NCI-H526 treated with DMSO at 0.1 percent for 48 hours (cell line): ENCODE results near the gene SDK2.

Experiments
- DNase-seq: peaks from one replicate; lab custom pipeline; 2025; lab: John Stamatoyannopoulos, UW

SDK2 gene

DNA sequence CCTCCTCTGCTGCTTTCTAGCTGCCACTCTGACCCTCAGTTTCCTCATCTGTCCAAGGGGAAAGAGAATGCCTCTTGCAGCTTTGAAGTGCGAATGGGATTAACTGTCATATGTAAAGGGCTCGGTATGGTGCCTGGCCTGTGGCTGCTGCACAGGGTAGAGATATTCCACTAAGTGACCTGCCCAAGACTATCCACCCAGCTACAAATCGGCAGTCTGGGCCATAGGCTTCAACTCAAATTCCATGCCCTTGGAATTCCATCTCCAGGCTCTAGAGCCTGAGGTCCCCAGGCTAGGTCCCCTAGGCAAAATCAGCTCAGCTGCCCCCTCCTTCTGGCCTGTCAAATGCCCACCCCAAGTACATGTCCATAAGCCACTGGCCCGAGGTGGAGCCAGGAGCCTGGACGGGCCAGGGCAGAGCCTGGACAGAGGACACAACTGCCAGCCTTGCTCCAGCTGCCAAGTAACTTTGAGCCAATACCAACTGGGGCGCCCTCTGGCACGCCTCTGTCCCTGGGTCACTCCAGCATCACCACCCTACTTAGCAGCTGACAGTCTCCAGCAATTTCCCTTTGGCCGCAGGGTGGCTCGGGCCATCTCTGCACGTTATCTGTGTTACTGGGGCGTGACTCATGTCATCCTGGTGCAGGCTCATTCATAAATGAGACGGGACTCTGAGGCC, 57.2 kb downstream of the SDK2 start:
- DNase-seq = no peak

DNA sequence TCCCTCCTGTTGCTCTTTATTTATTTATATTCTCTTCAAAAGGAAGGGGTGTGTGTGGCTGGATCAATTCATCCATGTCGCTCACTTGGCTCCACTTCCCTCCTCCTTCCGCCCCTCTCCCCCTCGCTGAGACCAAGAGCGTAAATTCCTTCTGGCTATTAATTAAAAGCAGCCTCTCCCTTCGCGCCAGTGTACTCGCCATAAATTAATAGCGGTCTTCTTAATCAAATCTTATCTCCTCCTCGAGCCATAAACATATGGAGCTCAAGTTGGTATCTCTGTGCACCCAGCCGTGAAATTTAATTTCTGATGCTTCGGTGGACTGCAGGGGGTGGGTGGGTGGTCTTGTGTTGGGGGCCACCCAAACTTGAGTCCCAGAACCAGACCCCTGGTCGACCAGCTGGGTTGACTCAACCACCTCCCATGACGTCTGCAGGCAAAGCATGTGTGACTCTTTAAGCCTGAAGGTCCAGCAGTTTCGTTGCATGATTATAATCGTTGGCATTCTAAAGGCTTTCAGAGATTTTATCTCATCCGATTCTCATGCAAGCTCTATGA, 57.9 kb downstream of the SDK2 start:
- no peak for DNase-seq

DNA sequence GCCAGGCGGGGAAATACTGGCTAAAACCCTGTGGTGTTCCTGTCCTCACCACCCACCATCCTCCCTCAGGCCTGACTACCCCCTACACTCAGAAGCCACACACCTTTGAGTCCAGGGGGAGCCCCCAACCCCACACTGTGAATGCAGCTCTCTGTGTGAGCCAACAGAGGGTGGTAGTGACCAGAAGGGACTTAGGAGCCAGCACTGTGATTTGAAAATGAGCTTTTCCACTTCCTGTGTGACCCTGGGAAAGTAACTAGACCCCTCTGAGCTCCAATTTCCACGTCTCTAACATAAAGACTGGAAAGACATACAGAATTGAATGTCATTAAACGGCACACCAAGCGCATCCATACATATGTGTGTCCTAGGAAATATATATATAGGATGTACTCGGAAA, 58.7 kb downstream of the SDK2 start:
- DNase-seq = no peak

DNA sequence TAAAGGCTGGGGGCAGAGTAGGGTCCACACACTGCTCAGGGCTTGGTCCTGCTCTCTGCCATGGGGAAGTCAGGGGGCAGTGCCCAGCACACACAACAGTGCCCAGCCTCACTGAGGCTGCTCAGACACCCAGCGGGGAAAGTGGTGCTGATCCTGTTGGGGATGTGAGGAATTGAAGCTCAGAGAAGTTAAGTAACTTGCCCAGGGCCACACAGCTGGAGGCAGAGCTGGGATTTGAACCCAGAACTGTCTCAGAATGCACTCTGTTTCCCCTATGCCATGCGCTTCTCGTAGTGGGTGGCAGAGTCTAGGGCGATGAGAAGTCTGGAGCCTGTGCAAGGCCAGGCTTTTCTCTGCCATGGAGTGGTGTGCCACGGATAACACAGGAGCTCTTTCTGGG, 59.3 kb downstream of the SDK2 start:
- no peak for DNase-seq

DNA sequence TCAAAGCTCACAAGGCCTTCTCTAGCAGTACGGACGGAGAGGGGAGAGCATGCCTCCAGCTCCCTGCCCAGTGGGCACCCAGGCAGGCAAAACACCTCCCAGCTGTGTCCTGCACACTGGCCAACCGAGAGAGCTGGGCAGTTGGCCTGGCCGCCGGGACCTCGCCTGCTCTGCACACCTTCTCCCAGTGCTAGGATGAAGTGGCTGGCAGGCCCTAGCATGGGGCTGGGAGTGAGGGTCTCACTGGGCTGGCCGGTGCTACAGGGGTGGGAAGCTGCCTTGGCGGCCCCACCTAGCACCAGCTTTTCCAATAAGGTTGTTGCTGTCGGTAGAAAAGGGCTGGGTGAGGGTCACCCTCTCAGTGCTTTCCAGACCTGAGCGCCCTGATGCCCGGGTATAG, 60.2 kb downstream of the SDK2 start:
- no peak for DNase-seq

DNA sequence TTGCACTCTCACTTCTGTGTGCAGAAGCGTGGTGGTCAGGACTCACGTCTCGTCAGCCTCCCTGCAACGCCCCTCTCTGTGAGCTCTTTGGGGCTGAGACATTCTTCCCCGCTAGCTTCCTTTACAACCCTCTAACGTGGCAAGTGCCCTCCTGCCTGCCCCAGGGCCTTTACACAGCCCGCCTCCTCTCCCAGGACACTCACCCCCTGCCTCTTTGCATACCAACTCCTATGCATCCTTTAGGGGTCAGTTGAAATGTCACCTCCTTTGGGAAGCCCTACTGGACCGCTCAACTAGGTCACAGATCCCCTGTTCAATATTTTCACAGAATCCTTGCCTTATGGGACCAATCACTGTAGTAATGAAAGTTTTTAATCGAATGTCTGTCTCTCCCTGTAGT, 61.4 kb downstream of the SDK2 start:
- DNase-seq = no peak

DNA sequence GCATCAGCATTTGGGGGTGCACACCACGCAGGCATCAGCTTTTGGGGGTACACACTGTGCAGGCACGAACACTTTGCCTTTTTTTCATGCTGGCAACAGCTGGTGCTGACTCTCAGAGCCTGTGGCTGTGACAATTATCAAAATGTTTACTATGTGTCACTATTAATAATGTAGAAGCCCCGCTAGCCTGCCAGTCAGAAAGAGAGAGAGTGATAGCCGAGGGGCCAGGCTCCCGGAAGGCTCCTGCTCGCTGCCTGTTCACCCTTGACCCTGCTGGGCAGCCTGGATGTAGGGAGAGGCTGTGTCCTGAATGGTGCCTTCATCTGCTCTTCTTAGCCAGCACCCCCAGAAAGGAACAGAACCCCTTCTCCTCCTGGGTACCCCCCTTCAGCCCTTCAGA, 61.9 kb downstream of the SDK2 start:
- no peak for DNase-seq

DNA sequence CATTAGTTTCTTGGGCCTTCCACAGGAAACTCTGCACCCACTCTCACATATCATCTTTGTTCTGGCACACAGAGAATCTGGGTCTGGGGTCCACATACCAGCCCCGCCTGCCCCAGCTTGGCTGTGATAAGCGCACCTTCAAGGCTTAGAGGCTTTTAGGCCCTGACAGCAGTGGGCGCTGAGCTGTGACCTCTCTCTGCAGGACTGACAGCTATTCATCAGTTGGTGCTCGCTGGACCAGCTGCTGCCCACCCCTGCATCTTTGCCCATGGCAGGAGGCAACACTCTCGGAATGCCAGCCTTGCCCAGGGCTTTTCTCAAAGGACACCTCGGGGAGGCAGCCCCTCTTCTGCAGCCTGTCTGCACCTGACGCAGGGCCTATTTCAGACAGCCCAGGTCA, 62.9 kb downstream of the SDK2 start:
- DNase-seq = no peak

DNA sequence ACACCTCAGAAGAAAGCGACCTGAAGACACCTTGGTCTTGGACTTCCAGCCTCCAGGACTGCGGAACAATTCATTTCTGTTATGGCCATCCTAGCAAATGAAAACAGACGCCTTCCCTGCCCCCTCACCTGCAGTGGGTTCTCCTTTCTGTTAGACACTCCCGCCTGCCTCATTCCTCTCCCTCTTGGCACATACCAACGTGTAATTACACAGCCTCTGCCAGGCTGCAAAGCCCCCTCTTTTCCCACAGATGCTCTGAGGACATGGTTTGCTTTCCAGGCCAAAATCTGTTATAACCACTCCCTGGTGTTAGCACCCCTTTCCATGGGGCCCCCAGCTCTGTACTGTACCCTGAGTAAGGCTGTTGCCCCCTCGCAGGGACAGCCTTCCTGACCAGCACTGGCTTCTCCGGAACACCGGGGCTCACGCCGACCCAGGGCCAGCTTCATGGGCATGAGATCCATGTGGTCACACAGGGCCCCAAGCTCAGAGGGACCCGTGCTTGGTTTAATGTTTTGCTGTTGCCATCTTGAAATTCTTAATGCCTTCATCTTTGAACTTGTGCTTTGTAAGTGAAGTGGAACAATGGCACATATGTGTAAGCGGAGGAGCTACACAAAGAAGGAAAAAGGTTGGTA, 64.1 kb downstream of the SDK2 start:
- DNase-seq = no peak

DNA sequence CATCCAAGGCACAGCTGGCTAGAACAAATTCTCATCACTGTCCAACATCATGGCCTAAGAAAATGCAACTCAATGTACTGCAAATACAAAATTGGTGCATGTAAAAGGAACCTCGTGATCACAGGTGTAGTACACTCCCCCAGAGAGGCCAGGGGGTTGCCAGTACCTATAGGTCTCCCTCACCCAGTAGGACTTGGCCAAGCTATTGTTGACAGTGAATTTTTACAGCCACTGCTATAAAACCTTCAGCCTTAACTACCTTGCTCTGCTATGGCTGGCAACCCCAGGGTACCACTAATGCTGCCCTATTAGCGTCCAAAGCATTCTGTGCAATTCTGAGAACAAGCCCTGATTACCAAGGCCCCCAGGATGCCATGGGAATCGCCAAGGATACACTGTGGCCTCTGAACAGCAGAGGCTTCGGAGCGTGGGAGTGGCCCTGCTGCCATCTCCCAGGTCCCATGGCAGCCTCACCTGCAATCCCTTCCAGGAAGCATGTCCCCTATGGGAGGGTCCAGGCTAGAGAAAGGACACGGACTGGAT, 67.6 kb downstream of the SDK2 start:
- no peak for DNase-seq

DNA sequence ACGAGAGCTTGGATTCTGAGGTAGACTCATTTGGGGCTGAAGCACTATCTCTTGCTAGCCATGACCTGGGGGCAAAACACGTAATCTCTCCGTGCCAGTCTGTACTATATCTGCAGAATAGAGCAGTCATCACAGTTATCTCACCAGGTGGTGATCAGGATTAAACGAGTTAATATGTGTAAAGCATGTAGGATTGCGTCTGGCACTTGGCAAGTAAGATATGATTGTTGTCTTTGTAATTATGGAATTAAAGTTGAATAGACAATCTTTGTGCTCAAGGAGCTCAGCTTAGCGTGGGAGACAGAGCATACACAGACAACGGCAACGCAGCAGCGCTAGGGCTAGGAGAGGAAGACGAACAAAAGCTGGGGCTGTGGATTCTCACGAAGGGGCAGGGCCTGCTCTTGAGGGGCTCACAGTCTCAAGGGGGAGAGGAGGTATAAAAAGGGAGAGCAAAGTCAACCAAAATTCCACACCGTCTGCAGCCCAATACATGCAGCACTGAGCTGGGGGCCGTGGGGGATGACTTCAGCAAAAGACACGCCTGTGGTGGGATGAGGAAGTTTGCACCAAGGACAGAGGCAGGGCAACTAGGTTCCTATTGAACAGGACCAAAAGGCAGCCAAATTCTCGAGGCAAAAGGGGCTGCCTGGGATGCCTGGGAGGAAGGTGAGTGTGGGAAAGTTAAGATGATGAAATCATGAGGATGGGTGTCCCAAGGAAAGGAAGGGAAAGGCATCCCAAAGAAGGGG, 68.6 kb downstream of the SDK2 start:
- no peak for DNase-seq

DNA sequence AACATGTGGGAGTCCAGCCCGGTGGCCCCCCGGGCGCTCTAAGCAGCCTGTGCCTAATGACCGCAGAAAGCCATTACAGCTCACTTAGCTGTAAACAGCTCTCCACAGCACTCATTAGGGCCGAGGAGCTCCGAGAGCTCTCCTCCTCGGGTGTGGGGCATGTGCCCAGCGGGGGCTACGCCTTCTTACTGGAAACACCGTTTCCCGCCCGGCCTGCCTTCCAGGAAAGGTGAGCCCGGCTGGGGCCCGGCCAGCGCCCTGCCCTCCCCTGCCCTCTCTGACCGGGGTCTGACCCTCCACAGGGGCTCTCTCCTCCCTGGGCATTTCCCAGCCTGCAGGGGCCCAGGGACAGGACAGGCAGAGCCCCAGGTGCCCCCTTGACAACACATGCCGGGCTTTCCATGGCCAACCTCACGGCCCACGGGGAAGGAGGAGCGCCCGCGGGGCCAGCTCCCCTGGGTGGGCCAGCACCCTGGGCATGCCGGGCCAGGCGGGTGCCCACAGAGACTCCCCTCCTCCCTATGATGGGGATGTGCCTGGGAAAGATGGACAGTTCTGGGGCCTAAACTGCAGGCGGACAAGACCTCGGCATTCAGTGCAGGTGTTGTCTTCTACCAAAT, 72.6 kb downstream of the SDK2 start:
- DNase-seq = no peak

DNA sequence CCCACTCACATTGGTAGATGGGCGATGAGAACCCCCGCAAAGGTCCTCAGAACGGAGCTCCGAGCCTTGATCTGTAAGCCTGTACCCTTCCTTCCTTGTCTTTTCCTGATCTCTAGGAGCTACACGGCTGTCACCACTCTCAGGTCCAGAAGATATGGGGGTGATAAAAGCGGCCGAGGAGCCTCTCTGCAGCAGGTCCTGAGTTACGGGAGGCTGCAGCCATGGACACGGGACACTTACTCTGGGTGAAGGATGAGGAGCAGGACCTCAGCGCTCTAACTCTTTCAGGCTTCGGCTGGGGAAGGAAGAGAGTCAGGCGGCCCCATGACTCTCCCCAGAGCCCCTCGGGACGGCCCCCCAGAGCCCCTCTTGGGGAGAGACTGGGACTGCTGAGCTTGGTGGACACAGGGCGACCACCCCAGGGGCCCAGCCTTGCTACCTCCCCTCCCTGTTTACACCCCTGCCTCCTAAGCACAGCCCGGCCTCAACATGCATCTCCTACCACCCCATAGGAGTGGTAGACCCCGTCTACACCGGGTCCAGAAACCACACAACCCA, 74.4 kb downstream of the SDK2 start:
- DNase-seq = no peak

DNA sequence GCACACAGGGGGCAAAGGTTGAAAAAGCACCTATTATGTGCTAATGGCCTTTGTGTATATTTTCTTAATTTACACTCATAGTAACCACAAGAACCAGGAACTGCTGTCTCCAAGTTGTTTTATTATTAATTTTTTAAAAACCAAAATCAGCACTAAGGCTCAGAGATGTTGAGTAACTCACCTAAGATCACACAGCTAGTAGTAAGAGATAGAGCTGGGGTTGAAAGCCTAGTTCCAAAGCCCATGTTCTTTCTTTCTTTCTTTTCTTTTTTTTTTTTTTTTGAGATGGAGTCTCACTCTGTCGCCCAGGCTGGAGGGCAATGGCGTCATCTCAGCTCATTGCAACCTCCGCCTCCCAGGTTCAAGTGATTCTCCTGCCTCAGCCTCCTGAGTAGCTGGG, 75.3 kb downstream of the SDK2 start:
- DNase-seq = no peak

DNA sequence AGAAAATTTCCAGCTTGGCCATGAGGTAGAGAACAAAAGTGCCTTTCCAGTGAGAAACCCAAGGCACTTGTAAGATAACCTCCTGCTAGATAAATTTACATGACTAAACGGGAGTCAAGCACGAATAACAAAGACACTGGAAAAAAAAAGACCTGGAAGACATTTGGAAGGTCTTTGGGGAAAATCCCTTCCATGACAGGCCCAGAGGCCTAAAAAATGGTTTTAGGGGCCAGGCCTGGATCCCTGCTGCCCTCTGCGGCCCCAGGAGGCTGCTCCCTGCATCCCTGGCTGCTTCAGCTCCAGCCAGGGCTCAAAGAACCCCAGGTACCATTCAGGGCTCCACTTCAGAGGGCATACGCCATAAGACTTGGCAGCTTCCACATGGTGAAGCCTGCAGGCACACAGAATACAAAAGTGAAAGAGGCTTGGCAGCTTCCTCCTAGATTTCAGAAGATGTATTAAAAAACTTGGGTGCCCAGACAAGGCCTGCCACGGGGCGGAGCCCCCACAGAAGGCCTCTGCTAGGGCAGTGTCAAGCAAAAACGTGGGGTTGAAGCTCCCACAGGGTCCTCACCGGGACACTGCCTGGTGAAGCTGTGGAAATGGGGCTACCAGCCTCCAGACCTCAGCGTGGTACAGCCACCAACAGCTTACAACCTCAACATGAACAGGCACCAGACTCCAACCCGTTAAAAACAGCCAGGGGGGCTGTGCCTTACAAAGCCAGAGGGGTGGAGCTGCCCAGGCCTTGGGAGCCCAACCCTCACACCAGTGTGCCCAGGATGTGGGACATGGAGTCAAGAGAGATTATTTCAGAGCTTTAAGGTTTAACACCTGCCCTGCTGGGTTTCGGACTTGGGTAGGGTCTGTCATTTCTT, 77.1 kb downstream of the SDK2 start:
- DNase-seq = no peak

DNA sequence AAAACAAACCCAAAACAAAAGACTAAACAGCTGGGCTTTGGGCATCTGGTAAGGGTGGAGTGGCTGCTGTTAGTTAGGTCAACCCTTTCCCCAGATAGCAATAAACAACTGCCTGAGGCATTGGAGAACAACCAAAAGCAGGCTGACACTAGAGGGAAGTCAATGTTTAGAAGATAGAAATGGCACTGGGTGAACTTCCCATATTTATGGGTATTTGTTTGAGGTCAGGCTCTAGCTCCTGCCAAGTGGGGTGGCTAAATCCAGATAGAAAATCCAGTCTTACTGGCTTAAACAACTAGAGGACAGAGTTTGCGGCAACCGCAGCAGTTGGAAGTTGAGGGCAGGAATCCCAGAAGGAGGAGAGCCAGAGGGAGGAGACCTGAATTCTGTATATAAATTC, 79.4 kb downstream of the SDK2 start:
- no peak for DNase-seq

DNA sequence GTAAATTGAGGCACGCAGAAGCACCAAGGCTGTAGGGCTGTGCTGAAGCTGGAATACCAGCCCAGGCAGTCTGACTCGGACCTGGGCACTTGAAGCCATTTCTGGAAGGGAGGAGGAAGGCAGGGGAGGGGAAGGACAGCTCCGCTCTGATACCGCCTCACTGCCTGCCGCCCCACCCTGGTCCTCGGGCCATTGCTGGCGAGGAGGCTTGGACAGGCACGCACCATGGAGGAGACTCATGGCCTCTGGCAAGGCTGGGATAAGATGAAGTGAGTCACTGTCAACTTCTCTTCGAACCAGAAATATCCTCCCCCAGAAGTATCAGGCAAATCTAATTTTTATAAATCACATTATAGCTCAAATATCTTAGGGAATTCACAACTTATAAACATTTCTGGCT, 81.3 kb downstream of the SDK2 start:
- no peak for DNase-seq

DNA sequence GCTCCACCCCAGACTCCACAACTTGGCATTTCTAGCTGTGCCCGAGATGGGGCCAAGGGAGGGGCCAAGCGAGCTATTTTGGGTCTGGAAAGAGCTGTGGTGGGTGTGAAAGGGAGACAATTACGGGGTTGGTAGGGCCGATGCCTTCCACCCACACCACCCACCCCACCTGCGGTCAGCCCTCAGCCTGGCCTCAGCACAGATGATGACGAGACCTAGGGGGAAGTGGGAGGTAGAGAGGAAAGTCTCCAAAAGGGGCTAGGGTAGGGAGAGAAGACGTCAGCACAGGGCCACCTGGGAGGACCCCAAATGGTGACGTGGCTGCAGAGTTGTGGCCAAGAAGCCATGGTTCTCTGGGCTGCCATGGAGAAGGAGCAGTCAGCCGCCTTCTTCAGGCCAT, 83.1 kb downstream of the SDK2 start:
- DNase-seq = no peak

DNA sequence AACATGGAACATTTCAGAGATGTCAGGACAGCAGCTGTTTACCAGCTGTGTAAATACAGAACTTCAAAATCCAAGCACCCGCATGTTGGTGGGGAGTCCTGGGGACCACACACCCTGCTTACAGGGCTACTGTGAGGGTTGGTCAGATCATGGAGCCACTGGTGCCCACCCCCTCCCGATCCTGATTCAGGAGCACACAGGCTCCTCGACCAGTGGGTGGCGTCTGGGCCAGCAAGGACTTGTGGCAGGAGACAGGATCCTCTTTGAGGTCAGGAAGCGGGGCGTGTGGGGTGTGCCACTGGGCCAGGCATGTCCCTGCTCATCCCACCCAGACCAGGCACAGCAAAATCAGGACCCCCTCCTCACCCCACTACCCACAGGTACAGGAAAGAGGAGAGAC, 83.6 kb downstream of the SDK2 start:
- no peak for DNase-seq

DNA sequence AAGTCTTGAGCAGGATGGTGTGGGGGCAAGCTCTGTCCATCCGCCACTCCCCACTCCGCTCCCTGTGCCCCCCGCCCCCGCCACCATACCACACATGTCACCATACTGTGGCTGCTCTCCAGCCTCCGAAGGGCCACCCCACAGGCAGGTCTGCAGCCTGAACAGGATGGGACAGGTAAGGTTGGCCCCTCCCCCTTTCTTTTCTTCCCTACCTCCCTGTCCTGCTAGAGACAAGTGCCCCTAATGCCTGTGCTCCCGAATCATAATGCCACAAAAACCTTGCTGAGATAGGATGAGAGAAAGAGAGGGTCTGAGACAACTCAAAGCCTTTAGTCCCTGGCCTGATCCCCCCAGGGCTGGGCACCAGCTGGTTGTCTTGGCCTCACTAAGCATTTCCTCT, 84.7 kb downstream of the SDK2 start:
- DNase-seq = no peak
